GM19463 (cell line): ENCODE measurements around the gene CFB.
"Not testable (repeated sequence)": the region's sequence is repeated elsewhere in the genome, so short reads cannot be mapped to it uniquely, and the experiment has no call there.

Experiments
- ATAC-seq: cut with Tn5 transposase; IDR thresholded peaks from one replicate; pipeline ENCODE4 v1.9.1; 2021; ENCODE audit warnings: mild to moderate bottlenecking, moderate library complexity; ENCODE audit not compliant: unreplicated experiment

Gene CFB

DNA sequence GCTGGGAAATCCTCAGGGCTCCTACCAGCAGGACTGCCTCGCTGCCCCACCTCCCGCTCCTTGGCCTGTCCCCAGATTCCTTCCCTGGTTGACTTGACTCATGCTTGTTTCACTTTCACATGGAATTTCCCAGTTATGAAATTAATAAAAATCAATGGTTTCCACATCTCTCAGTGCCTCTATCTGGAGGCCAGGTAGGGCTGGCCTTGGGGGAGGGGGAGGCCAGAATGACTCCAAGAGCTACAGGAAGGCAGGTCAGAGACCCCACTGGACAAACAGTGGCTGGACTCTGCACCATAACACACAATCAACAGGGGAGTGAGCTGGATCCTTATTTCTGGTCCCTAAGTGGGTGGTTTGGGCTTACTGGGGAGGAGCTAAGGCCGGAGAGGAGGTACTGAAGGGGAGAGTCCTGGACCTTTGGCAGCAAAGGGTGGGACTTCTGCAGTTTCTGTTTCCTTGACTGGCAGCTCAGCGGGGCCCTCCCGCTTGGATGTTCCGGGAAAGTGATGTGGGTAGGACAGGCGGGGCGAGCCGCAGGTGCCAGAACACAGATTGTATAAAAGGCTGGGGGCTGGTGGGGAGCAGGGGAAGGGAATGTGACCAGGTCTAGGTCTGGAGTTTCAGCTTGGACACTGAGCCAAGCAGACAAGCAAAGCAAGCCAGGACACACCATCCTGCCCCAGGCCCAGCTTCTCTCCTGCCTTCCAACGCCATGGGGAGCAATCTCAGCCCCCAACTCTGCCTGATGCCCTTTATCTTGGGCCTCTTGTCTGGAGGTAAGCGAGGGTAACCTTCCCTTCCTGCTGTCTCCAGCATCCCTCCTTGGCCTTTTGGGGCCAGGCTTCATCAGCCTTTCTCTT, at the start of gene CFB:
CFB (plus strand) TSS at position 589 of the 863 bp plus-strand sequence; CDS start at position 716, 127 bp downstream.
- ATAC-seq: no peak

DNA sequence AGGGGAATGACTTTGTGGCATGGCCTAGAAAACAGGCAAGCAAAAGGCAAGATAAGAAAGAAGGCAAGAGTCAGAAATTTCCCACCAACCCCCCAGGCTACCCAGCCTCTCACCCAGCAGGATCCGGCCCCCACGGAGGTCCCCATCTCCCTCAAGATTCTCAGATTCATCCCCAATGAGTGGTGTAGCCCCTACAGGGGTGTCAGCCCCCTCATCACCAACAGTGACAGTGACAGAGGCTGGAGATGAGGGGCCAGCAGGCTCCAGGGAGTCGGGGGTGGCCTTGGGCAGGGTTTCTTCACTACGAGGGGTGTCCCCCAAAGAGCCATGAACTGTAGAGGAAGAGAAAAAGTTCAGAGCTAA, 49.4 kb upstream of the CFB start:
- ATAC-seq: no peak

DNA sequence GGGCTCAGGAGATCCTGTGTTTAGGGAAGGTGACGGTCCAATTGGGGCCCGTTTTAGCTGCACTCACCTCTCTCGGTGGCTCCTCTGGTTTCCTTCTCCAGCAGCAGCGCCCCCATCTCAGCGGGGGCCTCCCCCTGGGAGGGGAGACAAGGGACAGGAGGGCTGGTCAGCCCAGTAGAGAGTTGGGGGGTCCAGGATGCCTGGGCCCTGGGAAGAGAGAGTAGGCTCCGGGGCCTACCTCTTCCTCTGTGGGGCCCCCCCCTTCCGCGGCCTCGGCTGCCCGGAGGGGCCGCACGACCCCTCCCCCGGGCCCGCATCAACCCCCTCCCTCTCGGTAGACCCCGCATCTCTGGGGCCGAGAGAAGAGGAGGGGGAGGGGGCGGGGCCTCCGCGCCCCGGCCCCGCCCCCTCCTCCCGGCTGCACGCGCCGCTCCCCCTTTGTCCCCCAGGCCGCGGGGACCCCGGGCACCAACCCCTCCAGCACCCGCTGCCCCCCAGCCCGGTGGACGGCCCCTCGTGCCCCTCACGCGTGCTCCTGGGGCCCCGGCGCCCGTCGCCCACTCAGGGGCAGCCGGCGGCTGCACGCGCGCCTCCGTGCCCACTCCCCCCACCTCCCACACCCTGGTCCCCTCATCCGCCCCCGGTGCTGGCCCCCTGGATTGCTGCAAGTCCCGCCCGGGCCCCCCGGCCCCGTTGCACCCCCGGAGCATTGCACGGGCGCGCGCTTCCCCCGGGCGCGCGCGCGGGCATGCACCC, 48.9 kb upstream of the CFB start:
- ATAC-seq: no peak

DNA sequence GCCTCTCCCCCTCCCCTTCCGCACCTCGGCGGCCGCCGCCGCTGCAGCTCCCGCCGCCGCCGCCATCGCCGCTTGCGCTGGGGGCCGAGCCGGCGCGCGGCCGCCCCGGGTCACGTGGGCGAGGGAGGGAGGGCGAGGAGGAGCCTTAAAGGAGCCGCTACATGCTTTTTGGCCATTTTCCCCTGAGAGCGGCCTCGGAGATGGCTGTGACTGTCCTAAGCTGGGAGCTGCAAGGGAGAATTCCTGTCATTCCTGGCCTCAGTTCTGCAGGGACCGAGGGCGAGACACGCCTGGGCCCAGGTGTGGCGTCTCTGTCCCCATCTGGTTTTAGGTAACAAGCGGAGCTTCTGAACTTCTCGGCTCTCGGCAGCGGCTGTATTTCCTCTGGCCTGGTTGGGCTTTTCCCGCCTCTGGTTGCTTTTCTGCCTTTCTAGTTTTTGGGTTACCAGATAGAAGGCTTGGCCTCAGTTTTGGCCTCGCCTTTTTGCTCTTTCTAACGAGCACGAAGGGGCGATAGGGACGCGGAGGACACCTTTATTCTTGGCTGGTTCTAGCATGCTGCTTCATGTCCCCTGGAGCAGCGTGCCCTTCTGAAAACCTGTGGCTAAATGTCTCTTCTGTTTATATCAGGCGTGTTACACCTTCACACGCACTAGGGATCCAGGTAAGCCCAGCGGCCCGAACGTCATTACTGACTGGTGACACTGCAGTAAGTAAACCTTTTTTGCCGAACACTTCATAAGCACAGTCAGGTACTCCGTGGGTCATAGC, 48.1 kb upstream of the CFB start, which contains the start of gene EHMT2:
EHMT2 (minus strand) TSS at position 87 of the 771 bp plus-strand sequence; CDS start at position 66, 21 bp downstream.
- ATAC-seq: peak; percentile 56

DNA sequence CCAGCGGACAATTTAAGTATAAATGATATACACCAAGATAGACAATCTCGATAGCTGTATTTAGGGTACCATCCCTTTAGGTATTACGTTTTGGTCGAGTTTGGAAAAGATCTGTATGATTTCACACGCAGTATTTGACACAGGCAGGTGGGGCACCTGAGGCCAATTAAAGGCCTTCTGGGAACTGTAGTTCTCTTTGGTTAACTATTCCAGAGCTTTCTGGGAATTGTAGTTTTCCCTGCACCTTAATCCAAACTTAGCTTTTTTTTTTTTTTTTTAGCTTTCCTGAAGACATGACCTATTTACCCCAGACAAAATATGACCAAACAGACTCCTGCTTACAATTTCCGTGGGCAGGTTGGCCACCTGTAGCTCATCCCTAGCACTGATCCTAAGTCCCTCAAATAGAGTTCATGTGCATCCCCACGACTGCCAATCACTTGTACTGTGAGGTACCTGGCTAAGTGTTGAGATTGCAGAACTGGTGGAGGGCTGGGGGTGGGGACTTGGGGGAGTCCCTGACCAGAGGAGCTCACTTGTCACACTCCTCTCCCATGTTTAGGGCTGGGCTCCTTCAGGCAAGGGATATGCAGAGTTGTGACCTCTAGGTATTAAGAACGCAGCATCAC, 47.4 kb upstream of the CFB start:
- ATAC-seq: no peak

DNA sequence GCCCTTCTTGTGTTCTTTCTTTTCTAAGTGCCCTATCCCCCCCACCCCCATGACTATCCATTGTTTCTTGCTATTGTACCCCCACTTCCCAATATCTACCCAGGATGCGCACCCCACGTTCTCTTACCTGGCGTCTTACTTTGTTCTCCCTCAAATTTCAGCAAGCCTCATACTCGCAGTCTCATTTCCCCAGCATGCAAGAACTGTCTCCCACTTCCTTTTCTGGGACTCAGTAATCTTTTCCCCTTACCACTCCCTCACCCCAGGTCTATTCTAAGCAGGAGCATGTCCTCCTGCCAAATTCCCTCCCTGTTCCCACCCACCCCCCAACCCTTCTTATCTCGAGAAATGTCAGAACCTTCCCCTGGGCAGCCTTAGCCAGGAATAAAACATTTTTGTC, 46.7 kb upstream of the CFB start:
- ATAC-seq: no peak

DNA sequence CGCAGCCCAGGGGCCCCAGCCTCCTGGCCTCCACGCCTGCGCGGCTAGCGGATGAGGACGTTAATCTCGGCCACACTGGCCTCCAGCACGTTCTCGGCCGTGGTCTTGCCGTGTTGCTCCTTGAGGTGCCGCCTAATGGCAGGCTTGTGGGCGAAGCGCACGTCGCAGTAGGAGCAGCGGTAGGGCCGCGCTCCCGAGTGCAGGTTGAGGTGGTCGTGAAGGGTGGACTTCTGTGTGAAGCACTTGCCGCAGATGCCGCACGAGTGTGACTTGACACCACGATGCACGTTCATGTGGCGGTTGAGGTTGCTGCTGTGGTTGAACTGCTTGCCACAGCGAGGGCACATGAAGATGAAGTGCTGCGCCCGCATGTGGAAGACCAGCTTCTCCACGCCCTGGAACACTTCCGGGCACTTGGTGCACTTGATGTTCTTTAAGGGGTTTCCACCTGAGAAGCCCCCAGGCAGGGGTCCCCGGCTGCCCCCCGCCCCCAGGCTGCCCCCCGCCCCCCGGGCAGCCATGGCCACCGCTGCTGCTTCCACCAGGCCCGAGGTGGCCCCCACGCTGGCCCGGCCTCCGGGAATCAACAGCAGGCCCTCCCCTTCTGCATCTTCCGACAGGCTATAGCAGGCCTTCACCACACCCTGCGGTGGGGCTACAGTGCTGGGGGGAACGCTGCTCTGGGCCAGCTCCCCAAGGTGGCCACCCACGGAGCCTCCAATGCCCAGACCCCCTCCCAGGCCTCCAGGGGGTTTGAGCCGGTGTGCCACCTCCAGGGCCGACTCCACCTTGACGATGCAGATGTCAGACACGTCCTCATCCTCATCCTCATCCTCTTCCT, 45.8 kb upstream of the CFB start:
- no peak for ATAC-seq

DNA sequence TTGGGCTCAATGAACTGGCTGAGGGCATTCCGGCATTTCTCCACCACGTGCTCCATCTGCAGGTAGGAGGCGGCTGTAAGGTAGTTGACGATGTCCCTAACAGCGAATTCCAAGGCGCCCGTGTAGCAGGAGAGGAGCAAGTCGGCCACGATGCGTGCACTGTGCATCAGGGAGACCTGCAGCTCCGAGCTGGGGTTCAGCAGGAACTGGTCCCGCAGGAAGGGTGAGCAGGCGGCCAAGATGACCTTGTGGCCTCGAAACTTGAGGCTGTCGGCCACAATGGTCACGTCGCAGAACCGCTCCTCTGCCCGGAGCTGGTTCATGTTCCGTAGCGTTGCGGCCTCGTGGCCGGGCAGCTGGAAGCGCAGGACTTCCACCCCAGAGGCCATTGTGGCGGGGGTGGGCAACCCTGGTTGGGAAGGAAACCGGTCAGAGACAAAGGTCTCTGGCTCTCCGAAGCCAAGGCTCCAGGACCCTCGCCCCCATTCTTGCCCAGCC, 44.9 kb upstream of the CFB start:
- no peak for ATAC-seq

DNA sequence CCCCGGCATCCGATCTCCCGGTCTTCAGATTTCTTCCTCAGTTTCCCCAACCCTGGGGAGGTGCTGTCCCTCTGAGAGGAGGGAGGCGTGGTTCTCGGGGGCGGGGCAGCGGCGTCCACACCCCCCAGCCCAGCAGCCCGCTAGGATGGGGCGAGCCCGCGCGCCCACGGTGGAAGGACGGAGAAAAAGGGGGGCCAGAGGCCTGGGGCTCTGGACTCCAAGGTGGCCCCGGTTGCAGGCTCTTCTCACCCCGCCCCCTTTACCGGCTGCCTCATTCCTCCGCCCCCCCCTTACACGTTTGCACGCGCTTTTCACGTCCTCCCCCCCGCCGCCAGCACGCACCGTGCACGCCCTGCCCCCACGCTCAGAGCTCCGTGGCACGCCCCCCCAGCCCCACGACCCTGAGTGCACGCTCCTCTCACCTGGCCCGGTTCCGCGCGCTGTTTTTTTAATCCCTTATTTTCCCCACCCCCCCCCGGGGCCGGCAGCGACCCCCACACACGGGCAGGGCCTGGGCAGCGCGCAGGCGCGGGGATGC, 44.4 kb upstream of the CFB start:
- no peak for ATAC-seq

DNA sequence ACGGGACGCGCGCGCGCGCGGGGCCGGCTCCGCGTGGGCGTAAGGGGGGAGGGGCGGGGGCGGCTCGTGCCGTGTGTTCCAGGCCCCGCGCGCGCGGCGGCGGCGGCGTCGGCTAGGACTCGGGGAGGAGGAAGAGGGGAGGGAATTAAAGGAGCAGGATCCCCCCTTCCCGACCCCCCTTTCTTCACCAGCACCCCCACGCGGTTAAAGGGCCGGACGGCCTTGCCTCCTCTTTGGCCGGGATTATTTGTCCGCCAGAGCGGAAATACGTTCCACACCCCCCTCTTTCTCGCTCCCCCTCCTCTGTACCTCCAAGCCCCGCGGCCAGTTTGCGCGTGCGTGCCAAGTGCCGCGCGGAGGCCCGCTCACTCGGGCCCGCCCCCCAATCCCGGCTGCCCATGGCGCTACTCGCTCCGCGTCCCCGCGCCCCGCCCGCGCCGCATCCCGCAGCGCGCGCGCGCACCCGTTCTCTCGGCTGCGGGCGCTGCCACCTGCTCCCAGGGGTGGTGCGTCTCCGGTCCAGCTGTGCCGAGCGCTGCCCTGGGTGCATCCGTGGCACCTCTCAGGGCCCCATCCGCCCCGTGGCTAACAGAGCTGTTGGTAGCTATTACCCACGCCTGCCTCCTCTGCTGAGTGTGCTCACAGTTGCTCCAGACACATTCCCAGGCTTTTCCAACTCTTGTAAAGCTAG, 43.8 kb upstream of the CFB start, which contains the start of gene ZBTB12:
ZBTB12 (minus strand) TSS at position 134 of the 691 bp plus-strand sequence. CDS start 781 bp downstream, outside the sequence.
- peak; percentile 40 for ATAC-seq

DNA sequence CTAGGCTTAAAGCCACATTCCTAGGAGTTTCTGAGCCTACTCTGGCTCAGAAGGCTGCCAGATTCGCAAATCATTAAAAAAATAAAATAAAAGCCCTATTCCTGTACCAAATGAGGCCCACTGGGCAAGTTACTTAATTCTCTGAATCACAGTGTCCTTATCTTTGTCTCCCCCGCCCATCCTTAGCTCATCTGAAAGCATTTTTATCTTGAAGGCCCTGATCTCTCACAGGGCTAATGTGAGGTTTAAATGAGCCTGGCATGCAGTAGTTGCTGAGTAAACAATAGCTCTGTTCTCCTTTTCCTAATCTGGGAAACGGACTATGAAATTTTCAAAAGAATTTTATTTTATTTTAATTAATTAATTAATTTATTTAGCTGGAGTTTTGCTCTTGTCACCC, 41.9 kb upstream of the CFB start:
- ATAC-seq: no peak

DNA sequence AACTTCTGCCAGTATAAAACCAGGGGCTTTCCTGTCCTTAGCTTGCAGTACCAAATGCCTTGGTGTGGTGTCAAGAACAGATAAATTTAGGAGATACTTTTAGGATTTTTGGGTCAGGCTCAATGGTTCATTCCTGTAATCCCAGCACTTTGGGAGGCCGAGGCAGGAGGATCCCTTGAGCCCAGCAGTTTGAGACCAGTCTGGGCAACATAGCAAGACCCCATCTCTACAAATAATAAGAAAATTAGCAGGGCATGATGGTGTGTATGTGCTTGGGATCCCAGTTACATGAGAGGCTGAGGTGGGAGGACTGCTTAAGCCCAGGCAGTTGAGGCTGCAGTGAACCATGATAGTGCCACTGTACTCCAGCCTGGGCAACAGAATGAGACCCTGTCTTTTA, 40.9 kb upstream of the CFB start:
- ATAC-seq: no peak

DNA sequence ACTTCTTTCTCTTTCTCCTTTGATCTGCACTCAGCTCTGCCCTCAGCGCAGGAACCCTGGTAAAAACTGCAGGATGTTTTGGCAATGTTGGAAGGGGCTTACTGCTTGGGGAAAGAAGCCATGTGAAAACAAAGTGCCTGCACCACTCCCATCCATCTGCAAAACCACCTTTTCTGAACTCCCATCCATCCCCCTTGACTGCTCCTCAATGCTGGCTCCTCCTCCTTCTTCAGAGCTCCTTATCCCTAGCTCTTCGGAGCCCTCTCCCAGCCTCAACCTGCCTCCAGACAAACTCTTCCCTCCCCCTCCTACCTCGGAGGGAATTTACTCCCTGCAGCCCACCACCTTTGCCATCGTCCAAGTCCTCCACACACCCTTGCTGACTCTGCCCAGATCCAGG, 39.8 kb upstream of the CFB start:
- ATAC-seq: no peak

DNA sequence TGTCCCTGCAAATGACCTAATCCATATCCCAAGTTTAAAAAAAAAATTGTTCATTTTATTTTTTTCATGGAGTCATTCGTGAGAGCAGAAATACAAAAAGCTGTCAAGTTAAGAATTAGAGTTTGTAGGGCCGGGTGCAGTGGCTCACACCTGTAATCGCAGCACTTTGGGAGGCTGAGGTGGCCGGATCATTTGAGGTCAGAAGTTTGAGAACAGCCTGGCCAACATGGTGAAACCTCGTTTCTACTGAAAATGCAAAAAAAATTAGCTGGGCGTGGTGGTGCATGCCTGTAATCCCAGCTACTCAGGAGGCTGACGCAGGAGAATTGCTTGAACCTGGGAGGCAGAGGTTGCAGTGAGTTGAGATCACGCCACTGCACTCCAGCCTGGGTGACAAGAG, 39.2 kb upstream of the CFB start:
- not testable (repeated sequence) for ATAC-seq

DNA sequence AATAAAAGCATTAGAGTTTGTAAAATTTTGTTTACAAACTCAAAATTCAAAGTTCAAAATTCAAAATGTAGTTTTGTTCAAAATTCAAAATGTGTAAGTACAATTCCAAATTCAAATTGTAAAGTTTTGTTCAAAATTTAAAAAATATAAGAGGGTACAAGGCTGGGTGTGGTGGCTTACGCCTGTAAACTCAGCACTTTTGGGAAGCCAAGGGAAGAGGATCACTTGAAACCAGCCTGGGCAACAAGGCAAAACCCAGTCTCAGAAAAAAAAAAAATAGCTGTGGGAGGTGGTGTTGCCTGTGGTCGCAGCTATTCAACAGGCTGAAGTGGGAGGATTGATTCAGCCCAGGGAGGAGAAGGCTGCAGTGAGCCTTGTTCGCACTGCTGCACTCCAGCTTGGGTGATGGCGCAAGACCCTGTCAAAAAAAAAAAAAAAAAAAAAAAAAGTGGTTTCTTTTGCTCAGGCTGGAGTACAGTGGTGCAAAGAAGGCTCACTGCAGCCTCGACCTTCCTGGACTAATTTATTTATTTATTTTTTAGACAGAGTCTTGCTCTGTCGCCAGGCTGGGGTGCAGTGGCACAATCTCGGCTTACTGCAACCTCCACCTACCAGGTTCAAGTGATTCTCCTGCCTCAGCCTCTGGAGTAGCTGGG, 38.6 kb upstream of the CFB start:
- ATAC-seq: no peak

DNA sequence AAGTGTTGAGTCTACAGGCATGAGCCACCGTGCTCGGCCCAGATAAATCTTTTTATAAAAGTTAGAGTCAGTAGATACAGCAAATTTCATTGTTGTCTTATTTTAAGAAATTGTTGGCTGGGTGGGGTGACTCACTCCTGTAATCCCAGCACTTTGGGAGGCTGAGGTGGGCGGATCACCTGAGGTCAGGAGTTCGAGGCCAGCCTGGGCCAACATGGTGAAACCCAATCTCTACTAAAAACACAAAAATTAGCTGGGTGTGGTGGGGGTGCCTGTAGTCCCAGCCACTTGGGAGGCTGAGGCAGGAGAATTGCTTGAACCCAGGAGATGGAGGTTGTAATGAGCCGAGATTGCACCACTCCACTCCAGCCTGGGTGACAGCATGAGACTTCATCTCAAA, 37.6 kb upstream of the CFB start:
- not testable (repeated sequence) for ATAC-seq

DNA sequence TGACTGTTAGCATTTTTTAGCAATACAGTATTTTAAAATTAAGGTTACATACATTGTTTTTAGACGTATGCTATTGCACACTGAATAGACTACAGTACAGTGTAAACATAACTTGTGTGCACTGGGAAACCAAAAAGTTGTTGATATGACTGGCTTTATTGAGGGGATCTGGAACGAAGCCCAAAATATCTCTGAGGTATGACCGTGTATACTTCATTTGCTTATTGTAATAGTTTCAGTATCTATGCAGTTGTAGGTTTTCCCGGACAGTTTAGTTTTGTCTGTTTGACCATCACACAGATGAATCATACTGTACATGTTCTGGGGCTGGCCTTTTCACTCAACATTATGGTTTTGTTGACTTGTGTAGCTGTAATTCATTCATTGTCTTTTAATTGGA, 37.1 kb upstream of the CFB start:
- no peak for ATAC-seq

DNA sequence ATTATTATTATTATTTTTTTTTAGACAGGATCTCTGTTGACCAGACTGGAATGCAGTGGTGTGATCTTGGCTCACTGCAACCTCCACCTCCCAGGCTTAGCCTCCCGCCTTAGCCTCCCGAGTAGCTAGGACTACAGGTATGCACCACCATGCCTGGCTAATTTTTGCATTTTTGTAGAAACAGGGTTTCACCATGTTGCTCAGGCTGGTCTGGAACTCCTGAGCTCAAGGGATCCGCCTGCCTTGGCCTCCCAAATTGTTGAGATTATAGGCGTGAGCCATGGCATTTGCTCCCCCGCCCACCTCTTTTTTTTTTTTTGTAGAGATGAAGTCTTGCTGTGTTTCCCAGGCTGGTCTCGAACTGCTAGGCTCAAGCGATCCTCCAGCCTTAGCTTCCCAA, 36.6 kb upstream of the CFB start:
- ATAC-seq: not testable (repeated sequence)
